HG02970 (cell line): ENCODE measurements around the gene DAGLA.

Experiments
- ATAC-seq: cut with Tn5 transposase; IDR thresholded peaks from one replicate; pipeline ENCODE4 v1.9.1; 2021; ENCODE audit warnings: mild to moderate bottlenecking, moderate library complexity, moderate number of reproducible peaks; ENCODE audit not compliant: unreplicated experiment, low FRiP score

The DAGLA gene

DNA sequence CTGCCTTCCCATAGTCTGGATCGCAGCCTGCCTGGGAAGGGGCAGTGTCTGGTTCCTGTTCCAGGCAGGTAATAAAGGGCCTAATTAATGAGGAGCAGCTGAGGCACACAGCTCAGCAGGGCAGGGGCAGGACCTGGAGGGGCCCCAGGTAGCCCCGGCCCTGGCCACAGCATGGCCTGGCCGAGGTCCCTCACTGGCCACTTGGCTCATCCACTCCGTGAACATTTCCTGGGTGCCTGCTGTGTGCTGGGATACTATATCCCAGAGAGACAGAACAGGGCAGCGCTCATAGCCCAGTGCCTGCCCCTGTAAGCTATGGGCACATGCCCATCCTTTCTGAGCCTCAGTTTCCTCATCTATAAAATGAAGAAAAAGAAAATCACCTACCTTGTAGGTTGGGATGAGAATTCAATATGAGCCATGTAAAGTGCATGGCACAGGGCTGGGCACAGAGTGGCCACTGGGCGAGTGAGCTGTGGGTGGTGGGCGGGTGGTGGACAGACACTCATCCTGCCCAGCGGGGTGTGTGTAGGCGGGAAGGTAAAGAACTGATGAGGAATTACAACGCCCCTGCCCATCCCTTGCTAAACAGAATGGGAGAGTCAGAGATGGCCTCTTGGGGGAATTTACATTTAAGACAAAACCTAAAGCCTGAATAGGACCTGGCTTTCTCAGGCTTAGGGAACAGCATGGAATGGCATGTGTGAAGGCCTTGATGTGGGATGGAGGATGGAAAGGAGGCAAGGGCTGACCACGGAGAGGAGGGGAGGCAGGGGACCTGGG, 81.4 kb downstream of the DAGLA start:
- no peak for ATAC-seq

DNA sequence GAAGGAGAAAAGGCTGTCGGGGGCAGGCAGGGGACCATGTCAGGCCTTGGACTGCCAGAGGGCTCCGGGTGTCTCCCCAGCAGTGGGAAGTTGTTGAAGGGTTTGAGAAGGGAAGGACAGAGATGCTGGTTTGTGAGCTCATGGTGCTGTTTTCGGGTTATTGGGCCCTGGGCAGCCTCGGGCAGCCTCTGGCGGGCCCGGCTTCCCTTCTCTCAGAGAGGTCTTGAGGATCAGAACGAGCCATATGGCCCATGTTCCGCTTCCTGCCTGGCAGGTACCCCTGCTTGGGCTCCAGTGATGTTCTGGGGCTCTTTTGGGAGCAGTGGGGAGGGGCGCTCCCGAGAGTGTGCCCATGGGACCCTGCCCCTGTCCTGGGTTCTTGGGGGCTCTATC, 82.0 kb downstream of the DAGLA start:
- ATAC-seq = no peak

DNA sequence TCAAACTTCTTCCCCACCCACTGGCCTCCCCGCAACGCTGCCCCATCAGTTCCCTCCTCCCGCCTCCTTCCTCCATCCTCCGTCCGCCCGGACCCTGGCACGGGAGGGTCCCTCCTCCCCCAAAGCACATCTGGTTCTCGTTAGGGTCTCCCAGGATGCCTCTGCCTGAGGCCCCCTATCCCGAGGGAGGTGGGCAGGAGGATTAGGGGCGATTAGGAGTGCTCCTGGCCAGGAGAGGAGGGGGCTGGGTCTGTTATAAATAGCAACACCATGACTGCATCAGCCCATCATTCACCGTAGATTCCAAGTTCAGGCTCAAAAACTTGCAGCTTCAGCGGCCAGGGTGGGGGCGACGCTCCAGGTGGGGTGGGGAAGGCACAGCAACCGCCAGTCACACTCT, 82.6 kb downstream of the DAGLA start:
- ATAC-seq = no peak

DNA sequence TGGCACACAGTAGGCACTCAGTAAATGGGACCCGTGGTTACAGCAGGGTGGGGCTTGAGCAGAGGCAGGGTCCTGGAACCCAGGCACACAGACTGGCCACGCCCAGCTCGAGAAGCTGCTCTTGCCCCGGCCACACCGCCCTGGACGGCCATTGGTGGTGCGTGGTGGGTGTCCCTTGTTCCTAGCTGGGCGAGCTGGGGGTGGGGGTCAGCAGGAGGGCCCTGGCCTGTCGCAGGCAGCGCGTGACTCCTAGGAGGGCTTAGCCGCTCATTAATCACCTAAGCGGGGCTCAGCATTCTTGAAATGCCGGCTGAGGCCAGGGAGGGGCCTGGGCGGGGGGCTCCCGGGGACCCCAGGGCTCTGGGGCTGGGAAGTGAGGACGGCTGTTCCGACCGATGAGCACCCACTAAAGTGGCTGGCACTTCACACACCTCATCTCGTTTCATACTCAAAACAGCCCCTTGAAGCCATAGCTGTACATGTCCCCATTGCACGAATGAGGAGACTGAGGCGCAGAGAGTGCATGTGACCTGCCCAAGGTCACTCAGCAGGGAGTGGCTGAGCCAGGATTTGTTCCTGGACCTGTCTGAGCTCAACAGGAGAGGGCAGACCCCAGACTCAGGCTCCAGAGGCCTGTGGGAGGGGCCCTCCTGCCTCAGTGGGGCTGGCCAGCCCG, 83.9 kb downstream of the DAGLA start:
- no peak for ATAC-seq

DNA sequence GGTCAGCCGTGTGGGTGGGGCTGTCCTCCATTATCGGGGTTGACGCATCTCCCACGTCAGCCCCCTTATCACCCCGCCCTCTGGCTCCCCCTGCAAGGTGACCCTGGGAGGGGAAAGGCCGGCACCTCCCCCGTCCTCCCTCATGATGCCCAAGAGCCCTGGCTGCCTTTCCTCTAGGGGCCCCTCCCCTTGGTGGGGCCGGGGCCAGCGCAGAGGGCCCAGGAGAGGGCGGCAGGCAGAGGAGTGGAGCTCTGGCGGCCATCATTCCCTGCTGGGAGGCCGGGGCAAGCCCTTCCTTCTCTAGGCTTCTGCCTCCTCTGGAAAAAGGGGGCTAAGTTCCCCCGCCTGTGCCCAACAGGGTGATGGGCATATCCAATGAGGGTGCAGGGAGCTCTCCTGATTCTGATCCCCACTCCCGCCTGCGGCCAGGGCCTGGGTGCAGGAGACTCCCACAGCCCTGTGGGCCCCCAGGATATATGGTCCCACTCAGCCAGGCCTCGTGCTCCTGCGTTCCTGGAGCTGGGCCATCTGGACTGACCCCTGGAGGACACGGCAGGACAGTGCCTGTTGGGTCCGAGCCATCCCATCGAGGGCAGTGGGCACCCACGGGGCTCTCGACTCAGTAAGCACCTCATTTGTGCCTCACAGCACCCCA, 84.5 kb downstream of the DAGLA start:
- no peak for ATAC-seq

DNA sequence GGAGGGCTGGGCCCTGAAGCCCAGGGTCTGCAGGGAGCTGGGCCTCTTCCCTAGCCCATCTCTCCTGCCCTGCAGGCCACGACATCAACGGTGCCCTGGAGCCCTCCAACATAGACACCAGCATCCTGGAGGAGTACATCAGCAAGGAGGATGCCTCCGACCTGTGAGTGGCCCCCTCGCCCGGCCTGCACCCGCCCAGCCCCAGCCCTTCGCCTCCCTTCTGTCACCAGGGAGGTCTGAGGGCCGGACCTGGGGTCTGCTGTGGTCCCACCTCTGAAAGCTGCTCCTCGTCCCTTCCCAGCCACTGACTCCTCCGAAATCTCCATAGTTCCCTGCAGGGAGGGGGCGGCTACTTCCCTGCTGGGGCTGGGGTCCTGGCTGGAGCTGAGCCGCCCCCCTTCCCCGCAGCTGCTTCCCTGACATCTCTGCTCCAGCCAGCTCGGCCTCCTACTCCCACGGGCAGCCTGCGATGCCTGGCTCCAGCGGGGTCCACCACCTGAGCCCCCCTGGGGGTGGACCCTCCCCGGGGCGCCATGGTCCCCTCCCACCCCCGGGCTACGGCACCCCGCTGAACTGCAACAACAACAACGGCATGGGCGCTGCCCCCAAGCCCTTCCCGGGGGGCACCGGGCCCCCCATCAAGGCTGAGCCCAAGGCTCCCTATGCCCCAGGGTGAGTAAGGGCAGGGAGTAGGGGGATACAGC, 85.5 kb downstream of the DAGLA start:
- no peak for ATAC-seq

DNA sequence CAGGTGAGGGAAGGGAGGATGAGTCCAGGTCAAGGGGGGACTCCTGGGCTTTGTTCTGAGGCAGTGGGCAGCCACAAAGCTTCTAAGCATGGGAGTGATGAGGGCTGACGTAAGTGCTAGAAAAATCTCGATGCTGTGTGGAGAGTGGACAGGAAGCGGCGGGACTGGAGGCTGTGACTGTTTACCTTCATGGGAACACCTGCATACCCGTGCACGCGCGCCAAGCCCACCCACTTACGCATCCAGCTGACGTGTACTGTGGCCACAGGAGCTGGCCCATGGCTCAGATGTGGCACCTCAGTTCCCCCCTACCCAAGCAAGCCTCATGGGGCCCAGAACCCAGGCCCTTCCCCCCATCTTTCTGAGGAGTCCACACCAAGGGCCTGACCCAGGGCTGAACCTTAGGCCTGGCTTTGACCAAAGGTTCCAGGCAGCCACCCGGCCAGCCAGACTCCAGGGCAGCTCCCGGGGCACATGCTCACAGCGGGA, 86.2 kb downstream of the DAGLA start:
- no peak for ATAC-seq

DNA sequence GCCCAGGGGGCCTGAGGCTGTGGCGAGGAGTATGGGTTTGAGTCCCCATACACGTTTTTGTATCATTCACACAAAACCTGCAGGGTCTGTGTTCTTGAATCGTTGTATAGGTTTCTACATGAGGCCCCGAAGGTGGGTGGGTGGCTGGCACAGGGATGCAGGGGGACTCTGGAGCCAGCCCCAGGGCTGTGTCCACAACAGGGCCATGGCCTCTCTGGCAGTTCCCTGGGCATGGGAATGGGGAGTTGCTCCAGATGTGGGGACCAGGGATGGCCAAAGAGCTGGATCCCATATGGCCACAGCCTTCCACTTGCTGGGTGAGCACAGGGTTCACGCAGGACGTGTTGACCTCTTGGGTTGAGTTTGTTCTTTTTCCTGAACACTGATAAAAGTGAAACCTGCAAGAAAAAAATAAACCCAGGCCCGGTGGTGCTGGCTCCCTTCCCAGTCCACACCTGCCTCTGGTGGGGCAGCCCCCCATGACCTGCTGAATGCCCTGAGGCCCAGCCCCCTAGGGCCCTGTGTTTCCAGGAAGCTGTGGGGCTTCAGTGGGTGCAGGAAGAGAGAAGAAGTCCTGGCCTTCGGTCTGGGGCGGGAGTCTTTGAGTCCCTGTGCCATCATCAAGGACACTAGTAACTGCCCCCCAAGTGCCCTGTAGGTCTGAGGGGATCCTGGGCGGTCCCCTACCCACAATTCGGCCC, 88.3 kb downstream of the DAGLA start:
- no peak for ATAC-seq

DNA sequence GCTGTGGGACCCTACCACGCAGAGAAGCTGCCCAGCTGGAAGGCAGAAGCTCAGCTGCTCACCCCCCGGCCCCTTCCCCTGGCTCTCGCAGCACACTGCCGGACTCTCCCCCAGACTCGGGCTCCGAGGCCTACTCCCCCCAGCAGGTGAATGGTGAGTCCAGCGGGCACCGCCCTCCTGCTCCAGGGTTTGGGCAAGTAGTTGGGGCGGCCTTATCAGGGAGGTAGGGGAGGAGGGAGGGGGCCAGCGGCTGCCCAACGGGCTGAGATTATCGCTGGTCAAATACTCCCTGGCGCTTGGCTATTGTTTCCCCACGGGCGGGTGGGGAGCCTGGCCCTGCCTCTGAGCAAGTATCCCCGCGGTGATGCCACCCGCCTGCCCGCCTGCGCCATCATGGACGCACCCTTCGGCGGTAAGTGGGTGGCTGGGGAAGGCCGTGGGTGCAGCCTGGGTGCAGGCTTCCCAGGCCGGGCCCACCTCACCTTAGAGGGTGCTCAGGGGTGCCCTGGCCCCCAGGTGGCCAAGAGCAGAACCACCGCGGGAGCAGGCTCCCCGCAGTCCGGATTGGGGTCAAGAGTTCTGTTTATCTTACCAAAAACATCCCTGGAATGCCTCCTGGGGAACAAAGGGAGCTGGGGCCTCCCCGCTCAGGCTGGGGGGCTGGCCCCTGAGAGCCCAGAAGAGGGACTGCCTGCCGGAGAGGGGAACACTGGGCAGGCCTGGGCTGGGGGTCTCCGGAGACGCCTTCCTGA, 89.2 kb downstream of the DAGLA start:
- no peak for ATAC-seq

DNA sequence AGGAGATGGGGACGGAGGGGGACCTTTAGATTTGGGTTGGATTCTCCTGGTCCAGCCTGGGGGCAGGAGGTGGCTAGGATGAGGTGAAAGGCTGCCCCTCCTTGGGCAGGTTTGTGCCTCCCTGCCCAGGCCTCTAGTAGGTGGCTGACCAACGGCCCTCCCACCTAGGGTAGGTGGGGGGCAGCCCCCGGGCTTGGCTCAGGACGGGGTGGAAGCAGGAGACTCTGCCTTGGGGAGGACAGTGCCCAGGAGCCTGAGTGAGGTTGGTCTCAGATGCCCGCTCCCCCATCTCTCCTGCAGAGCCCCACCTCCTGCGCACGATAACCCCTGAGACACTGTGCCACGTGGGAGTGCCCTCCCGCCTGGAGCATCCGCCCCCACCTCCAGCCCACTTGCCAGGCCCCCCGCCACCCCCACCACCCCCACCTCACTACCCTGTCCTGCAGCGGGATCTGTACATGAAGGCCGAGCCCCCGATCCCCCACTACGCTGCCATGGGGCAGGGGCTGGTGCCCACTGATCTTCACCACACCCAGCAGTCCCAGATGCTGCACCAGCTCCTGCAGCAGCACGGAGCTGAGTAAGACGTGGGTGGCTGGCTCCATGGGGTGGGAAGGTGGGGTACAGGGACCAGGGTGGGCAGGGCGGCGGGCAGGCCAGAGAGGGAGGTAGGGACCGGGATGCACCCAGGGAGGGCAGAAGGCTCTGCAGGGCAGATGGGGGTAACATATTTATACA, 89.9 kb downstream of the DAGLA start:
- ATAC-seq = no peak

DNA sequence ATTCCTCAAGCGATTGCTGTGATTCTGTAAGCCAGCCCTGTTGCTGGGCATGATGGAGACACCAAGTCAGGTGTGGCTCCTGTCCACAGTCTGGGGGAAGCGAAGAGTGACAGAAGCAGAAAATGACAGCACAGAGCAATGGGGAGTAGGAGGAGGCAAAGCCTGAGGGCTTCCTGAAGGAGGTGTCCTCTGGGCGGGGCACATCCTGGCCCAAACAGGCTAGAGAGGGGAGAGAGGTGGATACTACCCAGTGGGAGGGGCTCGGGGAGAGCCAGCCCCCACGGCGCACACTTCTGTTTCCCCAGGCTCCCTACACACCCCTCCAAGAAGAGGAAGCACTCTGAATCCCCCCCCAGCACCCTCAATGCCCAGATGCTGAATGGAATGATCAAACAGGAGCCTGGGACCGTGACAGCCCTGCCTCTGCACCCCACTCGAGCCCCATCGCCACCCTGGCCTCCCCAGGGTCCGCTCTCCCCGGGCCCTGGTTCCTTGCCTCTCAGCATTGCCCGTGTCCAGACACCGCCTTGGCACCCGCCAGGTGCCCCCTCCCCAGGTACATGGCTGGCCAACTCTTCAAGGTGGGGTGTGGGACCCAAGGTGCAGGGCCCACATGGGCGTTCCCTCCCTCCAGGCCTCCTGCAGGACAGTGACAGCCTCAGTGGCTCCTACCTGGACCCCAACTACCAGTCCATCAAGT, 91.2 kb downstream of the DAGLA start:
- ATAC-seq = no peak

DNA sequence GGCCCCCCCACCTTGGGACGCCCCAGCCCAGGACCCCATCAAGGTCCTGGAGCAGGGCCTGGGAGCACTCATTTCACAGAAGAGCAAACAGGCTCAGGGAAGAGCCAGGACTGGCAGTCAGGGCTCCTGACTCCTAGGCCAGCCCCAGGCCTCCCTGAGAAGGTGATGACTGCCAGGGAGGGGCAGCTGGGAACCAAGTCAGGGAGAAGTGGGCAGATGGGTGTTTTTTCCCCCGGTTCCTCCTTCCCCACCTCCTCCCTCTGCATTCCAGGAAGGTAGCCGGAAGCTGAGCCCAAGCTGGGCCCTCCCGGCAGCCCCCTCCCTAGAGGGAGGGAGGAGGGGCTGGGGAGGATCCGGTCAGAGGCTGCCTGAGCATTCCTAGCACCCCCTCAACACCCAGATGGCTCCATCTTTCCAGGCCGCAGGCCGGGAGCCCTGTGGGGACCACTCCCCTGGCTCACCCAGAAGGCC, 91.8 kb downstream of the DAGLA start:
- no peak for ATAC-seq

DNA sequence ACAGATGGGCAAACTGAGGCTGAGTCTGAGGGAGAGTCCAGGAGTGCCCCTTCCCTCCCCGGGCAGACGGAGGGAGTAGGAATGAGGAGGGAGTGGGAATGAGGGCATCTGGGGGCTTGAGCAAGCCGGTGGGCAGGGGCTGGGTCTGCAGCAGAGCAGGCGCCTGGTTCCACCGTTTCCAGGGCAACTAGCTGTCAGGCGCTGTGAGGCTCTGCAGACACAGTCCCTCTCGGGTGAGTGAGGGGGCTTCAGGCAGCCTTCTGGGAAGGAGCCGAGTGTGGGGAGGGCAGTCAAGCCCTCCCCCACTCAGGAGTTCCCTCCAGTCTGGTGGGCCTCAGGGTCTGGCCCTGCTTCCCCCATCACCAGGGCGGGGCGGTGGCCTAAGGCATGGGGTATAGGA, 93.2 kb downstream of the DAGLA start:
- ATAC-seq = no peak

DNA sequence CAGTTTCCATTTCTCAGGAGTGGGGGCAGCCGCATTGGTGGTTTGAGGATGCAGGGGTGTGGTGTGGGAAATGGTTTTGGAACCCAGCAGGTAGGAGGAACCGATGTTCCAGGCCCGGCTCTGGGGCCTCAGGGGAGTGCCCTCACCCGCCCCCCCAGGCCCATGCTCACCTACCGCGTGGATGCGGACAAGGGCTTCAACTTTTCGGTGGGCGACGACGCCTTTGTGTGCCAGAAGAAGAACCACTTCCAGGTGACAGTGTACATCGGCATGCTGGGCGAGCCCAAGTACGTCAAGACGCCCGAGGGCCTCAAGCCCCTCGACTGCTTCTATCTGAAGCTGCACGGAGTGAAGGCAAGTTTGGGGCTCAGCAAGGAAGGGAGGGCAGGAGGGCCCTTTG, 93.6 kb downstream of the DAGLA start:
- ATAC-seq = no peak

DNA sequence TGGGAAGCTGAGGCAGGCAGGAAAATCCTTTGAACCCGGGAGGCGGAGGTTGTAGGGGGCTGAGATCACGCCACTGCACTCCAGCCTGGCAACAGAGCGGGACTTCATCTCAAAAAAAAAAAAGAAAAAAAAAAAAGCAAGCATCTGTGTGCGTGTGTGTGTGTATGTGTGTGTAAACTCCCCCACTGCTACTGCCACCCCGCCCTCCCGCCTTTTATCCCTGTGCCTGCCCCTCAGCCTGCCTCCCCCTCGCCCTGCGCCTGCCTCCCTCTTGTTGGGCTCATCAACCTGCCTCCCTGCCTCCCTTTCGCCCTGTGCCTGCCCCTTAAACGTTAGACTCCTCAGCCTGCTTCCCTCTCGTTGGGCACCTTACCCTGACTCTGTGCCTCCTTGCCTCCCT, 94.2 kb downstream of the DAGLA start:
- no peak for ATAC-seq

DNA sequence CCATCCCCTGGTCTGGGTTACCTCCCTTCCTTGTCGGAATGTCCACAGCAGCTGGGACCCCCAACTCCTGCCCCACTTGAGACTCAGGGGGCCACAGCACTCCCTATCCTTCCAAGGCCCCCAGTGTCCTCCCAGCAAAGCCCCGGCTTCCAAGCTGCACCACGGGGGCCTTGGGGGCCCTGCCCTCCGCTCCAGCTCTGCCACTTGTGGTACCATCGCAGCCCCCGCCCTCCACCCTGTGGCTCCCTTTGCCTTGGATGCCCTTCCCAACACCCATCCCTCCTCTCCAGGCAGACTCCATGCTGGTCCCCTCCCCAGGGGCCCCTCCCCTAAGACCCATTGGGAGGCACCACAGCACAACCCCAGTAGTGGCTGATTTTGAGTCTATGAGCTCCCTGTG, 94.9 kb downstream of the DAGLA start:
- no peak for ATAC-seq

DNA sequence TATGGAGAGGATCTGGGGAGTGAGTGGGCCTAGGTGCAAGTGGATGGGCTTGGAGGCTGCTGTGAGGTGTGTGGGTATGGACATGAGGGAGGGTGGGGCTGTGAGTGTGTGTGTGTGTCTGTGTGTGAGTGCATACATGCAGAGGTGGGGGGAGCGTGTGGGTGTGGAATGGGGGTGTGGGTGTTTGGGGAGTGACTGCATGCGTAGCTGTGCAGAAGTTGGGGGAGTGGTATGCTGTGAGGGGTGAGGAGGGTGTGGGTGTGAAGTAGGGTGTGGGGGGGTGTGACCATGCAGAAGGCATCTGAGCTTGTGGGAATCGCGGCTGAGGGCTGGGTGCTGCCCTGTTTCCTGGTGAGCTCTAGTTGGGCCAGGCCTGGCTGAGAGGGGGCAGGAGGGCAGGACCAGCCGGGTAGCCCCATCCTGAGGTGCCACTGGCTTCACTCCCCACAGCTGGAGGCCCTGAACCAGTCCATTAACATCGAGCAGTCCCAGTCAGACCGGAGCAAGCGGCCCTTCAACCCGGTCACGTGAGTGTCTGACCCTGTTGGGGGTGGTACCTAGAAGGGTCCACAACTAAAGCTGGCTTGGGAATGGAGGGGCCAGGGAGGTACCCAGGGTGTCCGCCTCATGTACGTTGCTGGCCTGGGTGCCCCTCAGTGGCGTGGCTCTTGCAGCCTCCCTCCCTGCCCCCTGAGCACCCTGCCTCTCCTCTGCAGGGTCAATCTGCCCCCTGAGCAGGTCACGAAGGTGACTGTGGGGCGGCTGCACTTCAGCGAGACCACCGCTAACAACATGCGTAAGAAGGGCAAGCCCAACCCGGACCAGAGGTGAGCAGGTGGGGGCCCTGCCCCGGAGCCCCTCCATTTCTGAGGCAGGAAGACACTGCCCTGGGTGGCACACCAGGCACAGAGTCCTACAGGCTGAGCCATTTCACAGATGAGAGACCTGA, 95.7 kb downstream of the DAGLA start:
- ATAC-seq = no peak
